Epithelial cell of proximal tubule (primary cell): Measurements from ENCODE around the gene NOTCH2. TPM values are rescaled to one million over a fixed set of nuclear protein-coding genes. Genes with fewer than 3 reads are reported as not detected.

Experiments used
- DNase-seq: peaks from one replicate; pipeline ENCODE4 v3.0.0-alpha.2; 2011; ENCODE audit warnings: low read depth
- H3K4me3 ChIP-seq: 2 replicates; pipeline ENCODE4 v1.5.1; 2011; ENCODE audit warnings: low read depth, mild to moderate bottlenecking, low read length
- total RNA-seq: library from RNA; depleted of rRNA; stranded (reverse); fragments of >200 nt; gene quantifications from 2 replicates; pipeline ENCODE4 v1.2.3, GENCODE V29; 2015
- TF ChIP-seq, protein P1 (sequence below): conservative IDR thresholded peaks from 2 replicates; pipeline ENCODE4 v1.5.1; 2012; ENCODE audit warnings: low read depth, mild to moderate bottlenecking, low read length

The NOTCH2 gene
- total RNA-seq, 1 donor from 2014 or later = 90.0 TPM

DNA sequence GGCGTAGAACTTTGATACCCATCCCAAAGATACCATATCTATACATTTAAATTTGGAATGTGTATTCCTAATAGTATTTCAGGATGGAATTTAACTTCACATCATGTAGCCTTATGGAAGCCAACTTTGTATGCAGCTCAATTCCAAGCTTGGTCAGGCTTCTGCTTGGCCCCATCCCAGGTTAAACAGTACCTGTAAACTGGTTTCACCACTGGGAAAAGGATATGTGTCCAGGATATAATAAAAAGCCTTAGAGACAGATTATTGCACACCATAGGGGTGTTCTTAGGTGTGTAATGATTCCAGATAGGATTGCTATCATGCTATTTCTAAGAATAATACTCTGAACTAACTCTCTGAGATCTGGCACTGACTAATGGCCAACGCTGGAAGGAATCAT is 201.3 kb downstream of the NOTCH2 start:
- H3K4me3 ChIP-seq = no peak overlapping the region
- no peak for DNase-seq
- TF ChIP-seq, protein P1, sequence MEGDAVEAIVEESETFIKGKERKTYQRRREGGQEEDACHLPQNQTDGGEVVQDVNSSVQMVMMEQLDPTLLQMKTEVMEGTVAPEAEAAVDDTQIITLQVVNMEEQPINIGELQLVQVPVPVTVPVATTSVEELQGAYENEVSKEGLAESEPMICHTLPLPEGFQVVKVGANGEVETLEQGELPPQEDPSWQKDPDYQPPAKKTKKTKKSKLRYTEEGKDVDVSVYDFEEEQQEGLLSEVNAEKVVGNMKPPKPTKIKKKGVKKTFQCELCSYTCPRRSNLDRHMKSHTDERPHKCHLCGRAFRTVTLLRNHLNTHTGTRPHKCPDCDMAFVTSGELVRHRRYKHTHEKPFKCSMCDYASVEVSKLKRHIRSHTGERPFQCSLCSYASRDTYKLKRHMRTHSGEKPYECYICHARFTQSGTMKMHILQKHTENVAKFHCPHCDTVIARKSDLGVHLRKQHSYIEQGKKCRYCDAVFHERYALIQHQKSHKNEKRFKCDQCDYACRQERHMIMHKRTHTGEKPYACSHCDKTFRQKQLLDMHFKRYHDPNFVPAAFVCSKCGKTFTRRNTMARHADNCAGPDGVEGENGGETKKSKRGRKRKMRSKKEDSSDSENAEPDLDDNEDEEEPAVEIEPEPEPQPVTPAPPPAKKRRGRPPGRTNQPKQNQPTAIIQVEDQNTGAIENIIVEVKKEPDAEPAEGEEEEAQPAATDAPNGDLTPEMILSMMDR = no peak

DNA sequence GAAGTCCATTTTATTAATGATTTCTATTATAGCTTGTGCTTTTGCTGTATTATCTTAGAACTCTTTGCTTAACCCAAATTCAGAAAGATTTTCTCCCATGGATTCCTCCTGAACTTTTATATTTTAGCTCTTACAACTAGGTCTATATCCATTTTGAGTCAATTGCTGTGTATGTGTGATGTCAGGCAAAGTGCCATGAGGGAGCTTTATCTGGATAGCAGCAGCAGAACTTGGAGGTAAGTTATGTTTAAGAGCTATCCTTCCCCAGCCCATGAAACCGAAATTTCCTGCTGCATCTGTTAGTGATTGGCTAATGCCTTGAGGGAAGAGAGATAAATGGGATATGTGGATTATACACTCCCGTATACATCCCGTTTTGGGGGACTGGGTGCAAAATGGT is 203.0 kb downstream of the NOTCH2 start:
- H3K4me3 ChIP-seq = no peak overlapping the region
- no peak for DNase-seq
- TF ChIP-seq, protein P1 = no peak

DNA sequence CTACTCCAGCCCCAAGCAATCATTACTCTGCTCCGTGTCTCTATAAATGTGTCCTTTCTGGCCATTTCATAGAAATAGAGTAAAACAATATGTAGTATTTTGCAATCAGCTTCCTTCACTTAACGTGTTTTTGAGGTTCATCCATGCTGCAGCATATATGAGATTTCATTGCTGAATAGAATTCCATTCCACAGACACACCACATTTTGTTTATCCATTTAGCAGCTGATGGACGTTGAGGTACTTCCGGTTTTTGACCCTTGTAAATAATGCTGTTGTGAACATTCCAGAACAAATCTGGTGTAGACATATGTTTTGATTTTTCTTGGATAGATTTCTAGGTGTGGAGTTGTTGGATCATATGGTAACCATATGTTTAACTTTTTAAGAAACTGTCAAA is 203.8 kb downstream of the NOTCH2 start:
- no peak overlapping the region for H3K4me3 ChIP-seq
- TF ChIP-seq, protein P1 = no peak
- no peak for DNase-seq

DNA sequence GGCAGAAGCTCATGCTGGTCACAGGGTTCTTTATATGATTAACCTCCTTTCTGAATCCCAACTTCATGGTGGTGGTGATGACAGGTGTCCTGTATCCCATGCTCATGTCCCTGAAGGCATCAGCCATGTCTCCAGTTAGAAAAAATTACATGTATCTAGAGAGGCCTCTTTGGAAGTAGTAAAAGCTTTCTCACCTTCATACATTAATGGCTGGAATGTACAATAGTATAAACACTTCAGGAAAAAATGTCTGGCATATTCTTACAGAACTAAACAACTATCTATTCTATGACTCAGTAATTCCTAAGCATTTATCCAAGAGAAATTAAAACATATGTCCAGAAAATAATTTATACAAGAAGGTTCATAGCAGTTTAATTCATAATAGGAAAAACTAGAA is 207.2 kb downstream of the NOTCH2 start:
- no peak for DNase-seq
- no peak overlapping the region for H3K4me3 ChIP-seq
- TF ChIP-seq, protein P1 = no peak

Other genes with a start within 250 kb of the NOTCH2 start
- not detected in 2 replicates for gene ADAM30, start 173.1 kb downstream of the NOTCH2 start, total RNA-seq
- gene SEC22B, start 106.9 kb upstream of the NOTCH2 start, total RNA-seq = 17.7 and 19.8 TPM in 2 replicates